ENCODE measurements around the gene NSMF.

Gene NSMF

GRCh38 chr9:137459152-137459600 lies at the start of gene NSMF:
TSS of gene NSMF (minus strand) at chr9:137459334. CDS start at chr9:137459102, 232 bp downstream.
- peak; percentile 88 for DNase-seq (ENCODE audit: low read depth)

DNA sequence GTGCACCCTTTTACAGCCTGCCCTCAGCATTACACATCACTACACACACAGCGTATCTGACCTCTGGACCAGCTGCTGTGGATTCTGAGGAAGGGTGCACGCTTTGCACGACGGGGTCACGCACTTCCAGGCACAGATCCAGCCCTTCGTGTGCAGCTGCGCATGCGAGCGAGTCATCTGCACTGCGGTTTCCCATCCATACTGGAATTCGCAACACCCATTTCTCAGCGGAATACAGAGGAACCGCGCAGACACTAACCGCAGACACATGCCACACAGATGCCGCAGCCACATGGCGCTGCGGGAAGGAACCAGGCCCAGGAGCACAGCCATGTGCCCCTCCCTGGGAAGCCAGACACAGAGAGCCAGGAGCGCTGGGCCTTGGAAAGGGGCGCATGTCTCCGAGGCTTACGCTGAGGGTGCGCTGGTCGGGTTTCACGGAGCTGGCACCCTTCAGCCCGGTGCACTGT lies 47.6 kb upstream of the NSMF start:
- DNase-seq (ENCODE audit: low read depth) = no peak

GRCh38 chr9:137506274-137506673 lies 47.1 kb upstream of the NSMF start:
- DNase-seq (ENCODE audit: low read depth) = no peak

DNA sequence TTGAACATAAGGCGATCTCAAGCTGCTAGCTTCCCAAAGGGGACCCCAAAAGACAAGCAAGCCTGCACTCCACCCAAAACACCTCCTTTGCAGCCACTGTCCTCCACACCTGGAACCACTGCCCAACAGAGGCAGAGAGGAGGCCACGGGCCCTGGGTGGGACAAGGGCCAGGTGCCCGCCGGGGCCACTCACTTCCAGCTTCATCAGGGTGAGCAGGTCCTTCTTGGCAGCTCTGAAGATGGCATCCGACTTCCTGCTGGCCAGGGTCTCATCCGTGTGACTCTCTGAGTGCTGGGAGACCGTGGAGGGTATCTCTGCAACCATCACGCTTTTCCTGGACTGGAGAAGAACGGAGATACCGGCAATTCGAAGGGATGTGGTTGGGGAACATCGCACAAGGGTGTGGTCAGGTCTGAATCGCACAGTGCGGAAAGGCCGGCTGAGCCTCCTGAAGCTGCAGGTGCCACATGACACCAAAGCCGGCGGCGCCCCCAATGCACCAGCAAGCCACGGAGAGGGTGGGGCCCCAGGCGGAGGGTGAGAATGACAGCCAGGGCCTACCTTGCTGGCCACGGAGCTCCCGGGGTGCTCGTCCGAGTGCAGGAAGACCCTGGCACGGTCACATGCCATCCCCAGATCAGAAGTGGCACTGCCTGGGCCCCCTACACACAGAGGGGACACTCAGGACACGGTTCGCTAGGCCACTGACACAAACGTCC lies 46.4 kb upstream of the NSMF start:
- DNase-seq (ENCODE audit: low read depth) = no peak

- DNase-seq (ENCODE audit: low read depth) = no peak
Observed at GRCh38 chr9:137504432-137504777, 45.3 kb upstream of the NSMF start.

DNA sequence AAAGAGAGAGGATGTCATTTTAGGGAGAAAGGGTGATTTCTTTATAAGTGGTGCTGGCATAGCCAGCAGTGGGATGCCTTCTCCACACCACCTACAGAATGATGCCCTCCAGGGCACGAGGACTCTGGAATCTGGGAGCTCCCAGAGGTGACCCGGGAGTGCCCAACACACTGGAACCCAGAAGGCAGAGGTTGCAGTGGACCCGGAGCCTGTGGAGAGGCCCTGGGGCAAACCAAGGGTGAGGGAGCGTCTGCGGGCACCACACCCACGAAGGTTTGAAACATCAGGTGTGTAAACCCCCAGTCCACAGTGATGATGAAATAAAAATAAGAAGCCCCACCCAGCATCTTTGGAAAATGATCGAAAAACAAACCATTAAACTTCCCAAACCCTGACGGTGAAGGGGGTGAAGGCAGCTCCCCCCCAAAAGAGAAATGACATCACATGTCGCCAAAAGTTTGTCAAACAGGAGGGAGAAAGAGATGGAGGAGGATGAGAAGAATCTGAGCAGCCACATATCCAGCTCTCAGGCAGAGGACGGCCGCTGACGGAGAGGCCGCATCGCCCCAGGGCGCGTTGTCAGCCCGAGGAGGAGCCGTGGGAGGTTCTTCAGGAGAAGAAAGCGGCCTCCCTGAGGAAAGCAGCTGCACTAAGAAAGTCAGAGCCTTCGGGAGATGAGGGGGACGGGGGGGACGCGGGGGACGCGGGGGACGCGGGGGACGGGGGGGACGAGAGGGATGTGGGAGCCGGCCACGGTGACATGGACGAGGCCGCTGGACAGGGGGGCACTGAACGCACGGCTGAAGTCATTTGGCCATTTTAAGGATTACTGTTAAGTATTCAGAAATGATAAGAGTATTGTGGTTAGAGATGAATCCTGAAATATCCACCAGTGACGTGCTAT lies 43.1 kb upstream of the NSMF start:
- DNase-seq (ENCODE audit: low read depth) = no peak

DNA sequence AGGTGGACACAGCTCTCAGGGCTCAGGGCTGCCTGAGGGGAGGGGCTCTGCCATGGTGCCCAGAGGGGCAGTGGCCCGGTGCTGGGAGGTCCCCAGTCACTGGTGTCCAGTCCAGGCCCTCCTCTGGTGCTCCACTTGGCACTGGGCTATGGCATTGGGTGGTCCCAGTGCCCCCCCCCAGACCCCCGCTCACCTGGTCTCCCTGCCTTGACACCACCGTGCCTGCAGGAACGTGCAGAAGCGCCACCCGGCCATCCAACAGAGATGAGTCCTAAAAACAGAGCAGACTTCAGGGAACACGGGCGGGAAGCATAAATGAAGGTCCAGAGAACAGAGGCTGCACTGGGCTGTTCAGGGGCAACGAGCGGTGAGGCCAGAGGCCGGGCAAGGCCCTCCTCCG lies 42.3 kb upstream of the NSMF start:
- DNase-seq (ENCODE audit: low read depth) = no peak

DNA sequence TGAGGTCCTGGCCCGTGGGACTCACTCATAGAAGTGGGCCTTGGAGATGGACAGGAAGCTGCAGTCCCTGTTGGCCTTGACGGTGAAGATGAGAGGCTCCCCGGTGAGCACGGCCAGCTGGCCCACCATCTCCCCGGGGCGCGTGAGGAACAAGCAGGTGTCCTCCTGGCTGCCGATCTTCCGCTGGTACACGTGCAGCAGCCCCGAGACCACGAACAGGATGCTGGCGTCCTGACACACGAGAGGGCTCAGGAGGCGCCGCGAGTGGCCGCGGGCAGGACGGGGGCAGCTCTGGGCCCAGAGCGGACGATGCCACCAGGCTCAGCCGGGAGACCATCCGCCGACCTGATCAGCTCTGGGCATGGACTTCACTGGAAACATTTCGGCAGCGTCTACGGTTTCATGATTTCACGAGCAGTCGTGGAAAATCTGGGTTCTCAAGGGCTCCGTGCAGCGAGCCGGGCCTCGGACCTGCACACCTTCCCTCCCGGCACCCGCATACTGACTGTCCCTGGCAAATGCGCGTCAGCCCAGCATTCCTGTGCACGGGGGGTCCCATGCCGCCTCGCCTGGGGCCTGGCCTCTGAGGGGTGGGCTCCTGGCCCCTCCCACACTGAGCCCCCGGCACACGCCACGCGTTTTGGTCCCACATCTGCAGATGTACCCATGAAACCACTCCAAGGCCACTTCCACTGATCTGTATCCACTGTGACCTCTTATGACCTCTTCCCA lies 41.7 kb upstream of the NSMF start:
- DNase-seq (ENCODE audit: low read depth) = no peak

- DNase-seq (ENCODE audit: low read depth) = no peak
Observed at GRCh38 chr9:137499858-137500661, 40.9 kb upstream of the NSMF start.

DNA sequence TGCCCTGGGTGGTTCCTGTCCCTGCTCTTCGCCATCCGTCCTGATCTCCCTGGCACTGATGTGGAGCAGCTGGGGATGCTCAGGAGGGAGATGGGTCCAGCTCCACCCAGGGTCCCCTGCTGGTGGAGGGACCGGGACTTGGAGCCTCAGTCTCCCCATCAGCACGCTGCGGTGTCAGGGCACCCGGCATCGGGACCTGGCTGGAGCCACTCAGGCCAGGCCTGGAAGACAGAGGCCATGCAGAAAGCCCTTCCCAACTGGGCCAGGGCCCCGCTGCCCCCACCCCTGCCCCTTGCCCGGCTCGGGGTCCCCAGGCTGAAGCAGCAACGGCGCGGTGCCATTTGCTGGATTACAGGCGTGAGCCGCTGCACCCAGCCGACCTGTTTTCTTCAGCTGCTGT lies 40.3 kb upstream of the NSMF start:
- DNase-seq (ENCODE audit: low read depth) = no peak

DNA sequence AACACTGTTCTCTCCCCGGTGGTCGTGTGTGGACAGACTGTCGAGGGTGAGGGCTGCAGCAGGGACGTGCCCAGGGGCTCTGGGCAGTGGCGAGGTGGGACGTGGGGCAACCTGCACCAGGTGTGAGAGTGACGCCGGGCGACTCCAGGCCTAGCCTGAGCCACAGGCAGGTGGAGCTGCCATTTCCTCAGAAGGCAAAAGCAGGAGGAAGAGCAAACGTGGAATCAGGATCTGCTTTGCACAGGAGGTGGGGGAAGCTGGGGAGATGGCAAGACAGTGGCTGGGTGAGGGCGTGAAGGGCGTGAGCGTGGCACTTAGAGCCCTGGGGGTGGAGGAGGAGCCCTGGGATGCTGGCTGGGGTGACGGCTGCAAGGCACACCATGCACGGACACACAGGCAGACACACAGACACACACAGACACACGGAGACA lies 39.6 kb upstream of the NSMF start:
- DNase-seq (ENCODE audit: low read depth) = no peak

GRCh38 chr9:137497921-137498719 lies 39.0 kb upstream of the NSMF start:
- no peak for DNase-seq (ENCODE audit: low read depth)

DNA sequence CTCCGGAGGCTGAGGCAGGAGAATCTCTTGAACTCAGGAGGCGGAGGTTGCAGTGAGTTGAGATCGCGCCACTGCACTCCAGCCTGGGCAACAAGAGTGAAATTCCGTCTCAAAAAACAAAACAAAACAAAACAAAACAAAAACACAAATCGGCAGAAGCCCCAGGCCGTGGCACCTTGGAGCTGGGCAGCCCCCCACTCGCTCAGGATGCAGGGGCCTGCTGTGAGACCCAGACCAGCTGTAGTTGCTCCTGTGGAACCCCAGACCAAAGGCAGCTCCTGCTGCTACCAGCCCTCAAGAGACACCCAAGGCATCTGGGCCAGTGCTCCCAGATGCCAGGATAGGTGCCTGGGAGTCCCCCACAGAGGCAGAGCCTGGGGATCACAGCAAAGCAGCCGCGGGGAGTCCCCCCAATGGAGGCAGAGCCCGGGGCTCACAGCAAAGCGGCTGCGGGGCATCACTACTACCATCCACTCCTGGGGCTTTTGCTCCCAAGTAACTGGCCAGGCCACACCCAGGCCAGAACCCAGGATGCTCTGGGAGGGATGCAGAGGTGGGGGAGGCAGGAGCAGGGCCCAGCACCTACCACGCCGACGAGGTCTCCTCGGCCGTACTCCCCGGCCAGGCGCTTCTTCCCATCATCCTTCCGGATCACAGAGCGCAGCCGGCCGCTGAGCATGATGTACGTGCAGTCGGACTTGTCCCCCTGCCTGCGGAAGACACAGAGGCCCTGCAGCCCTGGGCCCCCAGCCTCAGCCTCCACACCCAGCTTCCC lies 37.7 kb upstream of the NSMF start:
- no peak for DNase-seq (ENCODE audit: low read depth)

- DNase-seq (ENCODE audit: low read depth) = no peak
Observed at GRCh38 chr9:137494550-137495351, 35.6 kb upstream of the NSMF start.

GRCh38 chr9:137494104-137494544 lies 35.0 kb upstream of the NSMF start:
- no peak for DNase-seq (ENCODE audit: low read depth)

- no peak for DNase-seq (ENCODE audit: low read depth)
Observed at GRCh38 chr9:137493364-137494103, 34.4 kb upstream of the NSMF start.

- no peak for DNase-seq (ENCODE audit: low read depth)
Observed at GRCh38 chr9:137492464-137493363, 33.6 kb upstream of the NSMF start.

All from T-helper 22 cell (primary cell).